Panc1 (cell line): Measurements from ENCODE around the gene CSNK1G2.

Source experiments
- CTCF ChIP-seq: fragments of 450-650 bp; IDR thresholded peaks from 2 replicates; pipeline ENCODE4 v1.5.1; 2017; ENCODE audit warnings: mild to moderate bottlenecking
- POLR2AphosphoS5 ChIP-seq: IDR thresholded peaks from 2 replicates; pipeline ENCODE4 v1.6.1; 2012; ENCODE audit warnings: mild to moderate bottlenecking, low read depth, low read length, moderate library complexity

GRCh38 chr19:1955171-1956121 lies 14.5 kb downstream of the CSNK1G2 start:
- no peak for TF ChIP-seq CTCF
- no peak for TF ChIP-seq POLR2AphosphoS5
